Erythroblast (primary cell): ENCODE data around the gene ZNF627.

Experiments
- GATA1 ChIP-seq: IDR thresholded peaks from 2 replicates; pipeline ENCODE4 v1.6.1; 2011; ENCODE audit warnings: low read depth, mild to moderate bottlenecking, control low read depth, low read length, moderate library complexity
- POLR2A ChIP-seq: IDR thresholded peaks from 2 replicates; pipeline ENCODE4 v1.6.1; 2011; ENCODE audit warnings: mild to moderate bottlenecking, low read length

DNA sequence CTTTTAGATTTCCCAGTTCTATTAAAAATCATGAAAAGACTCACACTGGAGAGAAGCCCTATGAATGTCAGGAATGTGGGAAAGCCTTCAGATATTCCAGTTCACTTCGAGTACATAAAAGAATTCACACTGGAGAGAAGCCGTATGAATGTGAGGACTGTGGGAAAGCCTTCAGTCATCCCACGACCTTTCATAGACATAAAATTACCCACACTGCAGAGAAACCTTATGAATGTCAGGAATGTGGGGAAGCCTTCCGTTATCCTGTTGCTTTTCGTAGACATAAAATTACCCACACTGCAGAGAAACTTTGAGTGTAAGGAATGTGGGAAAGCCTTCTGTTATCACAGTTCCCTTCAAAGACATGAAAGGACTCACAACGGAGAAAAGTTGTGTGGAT lies 55.2 kb downstream of the ZNF627 start:
- no peak for TF ChIP-seq POLR2A
- TF ChIP-seq GATA1 = no peak
